ENCODE measurements around the gene GRPEL1.

Gene GRPEL1

GRCh38 chr4:7045553-7045952, 22.3 kb downstream of the GRPEL1 start:
- no peak for DNase-seq (ENCODE audit: low read depth in 3 of 3)

DNA sequence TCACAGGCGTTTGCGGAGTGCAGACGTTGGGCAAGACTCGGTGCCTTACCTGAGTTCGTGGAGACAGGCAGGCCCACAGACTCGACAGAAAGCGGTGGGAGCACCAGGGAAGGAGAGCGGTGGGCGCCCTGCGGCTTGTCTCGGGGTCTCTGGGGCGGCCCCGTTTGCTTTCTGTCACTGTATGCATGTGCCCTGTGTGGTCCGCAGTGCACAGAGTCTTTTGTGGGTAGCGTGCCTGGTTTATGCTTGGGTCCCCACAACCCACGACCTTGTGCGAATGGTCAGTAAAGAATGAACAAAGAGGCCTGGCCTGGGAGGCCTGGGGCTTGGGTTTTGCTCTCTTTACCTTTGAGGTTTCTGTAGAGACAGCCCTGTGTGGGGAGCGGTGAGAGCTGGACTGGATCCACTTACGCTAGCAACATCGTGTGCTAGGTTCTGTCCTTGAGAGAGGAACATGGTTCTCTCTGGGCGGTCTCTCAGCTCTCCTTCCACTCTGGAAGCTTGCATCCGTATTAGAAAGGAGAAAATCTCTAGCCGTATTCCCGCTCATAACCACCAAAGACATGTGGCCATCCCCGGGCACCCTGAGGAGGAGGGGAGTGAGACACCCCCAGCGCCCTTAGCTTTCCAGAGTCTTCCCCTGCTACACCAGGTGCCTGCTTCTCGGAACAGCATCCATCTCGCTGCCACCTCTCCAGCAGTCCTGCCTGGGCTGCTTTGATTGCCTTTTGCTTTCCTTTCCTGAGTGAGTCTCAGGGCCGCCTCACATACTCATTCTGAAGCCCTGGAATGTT, 23.5 kb downstream of the GRPEL1 start:
- DNase-seq (ENCODE audit: low read depth in 3 of 3): no peak

- DNase-seq (ENCODE audit: low read depth in 3 of 3): peak; percentile 22 to 38 (median 22)
Measured at GRCh38 chr4:7043284-7044136, 24.4 kb downstream of the GRPEL1 start, which contains the start of gene TADA2B. TSS of gene TADA2B (plus strand) at chr4:7043372. CDS start at chr4:7043580, 208 bp downstream.

GRCh38 chr4:7042503-7043283, 25.2 kb downstream of the GRPEL1 start:
- peak; percentile 87 to 89 (median 89) for DNase-seq (ENCODE audit: low read depth in 3 of 3)

DNA sequence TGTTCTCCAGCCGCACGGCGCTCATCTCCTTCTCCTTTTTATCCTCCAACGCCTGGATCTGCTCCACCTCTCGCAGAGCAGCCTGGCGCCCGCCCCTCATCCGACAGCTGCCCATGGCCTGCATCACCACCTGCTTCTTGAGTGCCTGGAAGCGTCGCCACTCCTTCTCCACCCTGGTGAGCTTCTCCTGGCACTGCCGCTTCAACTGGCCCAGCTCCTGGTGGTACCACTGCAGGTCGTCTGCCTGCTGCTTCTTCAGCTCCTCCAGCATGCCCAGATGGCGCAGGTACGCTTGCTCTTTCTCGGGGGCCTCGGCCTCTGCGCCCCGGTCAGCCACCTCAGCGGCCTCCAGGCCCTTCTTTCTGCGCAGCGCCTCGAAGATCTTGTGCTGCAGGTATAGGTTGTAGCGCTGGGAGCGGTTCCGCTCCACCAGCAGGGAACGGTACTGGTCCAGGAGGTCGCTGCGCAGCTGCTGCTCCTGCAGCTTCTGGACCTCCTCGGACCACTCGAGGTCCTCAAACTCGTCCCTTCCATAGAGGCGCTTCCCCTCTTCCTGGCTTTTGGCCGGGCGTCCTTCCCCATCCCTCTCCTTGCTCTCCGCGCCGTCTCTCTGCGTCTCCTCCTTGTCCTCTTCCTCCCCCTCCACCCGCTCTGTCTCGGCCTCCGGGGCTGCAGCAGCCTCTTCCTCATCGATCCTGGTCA, 25.9 kb downstream of the GRPEL1 start:
- no peak for DNase-seq (ENCODE audit: low read depth in 3 of 3)

DNA sequence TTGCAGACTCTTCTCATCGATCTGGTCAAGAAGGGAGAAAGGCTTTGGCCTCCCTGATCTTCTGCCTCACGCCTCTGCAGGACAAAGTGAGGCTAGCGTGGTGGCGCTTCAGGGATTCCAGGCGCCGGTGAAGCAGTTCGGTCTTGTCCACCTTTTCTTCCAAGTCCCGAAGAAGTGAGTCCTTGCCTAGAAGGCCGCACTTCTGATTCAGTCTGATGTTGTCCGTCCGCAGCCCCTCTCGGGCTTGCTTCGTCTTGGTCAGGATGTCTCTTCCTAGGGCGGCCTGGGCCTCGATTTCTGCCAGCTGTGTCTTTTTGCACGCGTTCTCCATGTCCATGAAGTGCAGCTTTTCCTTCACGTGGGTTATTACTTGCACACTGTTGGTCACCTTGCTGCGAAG, 26.6 kb downstream of the GRPEL1 start:
- no peak for DNase-seq (ENCODE audit: low read depth in 3 of 3)

DNA sequence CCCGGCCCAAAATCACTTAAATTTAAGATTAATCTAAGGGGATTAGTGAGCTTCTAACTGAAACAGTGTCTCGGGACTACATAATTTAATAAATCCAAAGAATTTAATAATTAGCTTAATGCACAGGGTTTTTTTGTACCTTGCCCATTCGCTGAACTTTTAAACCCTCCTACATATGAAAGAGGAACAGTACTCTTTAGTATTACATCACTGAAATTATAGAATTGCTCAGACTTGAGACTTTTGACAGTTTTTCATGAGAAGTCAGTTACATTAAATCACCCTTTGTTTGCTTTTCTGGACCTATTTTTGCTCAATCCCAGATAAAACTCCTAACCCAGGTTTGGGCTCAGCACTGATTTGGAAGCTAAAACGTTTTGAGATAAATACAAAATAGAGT, 27.1 kb downstream of the GRPEL1 start:
- no peak for DNase-seq (ENCODE audit: low read depth in 3 of 3)

DNA sequence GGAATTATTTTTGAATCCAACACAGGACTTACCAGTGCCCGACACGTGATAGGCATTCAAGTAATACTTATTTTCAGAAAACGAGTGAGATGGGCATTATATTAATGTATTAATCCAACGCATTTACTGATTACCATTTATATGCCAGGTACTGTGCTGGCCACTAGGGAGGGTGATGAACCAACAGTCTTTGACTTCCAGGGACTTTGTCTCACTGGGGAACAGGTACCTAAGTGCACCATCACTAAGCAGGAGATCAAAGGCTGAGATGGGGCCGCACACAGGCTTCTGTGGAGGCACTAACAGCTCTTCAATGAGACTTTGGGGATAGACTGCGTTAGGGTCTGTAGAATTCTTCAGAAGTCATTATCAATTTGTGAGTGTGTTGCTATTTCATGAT, 30.4 kb downstream of the GRPEL1 start:
- no peak for DNase-seq (ENCODE audit: low read depth in 3 of 3)

DNA sequence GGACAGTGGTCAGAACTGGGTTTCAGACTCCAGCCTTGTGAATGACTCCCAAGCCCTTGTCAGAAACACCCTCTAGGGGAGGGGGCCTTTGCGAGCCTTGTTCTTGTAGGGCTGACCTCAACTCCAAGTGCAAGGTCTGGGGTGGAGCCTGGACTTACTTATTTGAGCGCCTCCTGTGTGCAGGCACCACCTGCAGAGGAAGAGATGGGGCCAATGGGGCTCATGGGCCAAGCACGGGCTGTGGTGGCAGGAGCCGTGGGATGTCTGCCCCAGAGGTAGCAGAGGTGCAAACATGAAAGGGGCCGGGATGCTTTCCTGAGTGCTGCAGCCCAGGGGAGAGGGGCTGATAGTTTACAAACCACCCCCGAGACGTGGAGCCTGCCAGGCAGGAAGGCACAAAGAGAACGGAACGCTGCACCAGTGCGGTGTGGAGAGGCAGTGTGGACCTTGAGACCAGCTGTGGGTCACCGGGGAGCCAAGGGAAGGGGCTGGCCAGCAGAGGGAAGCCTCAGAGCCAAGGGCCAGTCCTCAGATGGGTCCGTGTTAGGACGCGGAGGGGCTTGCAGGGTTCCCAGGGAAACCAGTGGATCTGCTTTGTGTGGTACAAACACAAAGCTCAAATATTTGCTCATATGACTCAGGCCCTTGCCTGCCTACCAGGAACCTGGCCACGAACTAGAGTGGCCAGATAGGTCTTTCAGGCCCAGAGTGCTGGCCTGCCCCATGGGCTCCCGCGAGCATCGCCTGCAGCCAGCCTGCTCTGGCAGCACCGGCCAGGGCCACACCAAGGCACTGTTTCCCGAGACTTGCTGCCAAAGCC, 33.4 kb downstream of the GRPEL1 start:
- DNase-seq (ENCODE audit: low read depth in 3 of 3): no peak

GRCh38 chr4:7032596-7032995, 35.3 kb downstream of the GRPEL1 start:
- DNase-seq (ENCODE audit: low read depth in 3 of 3): no peak

GRCh38 chr4:7031558-7032449, 36.1 kb downstream of the GRPEL1 start:
- no peak for DNase-seq (ENCODE audit: low read depth in 3 of 3)

DNA sequence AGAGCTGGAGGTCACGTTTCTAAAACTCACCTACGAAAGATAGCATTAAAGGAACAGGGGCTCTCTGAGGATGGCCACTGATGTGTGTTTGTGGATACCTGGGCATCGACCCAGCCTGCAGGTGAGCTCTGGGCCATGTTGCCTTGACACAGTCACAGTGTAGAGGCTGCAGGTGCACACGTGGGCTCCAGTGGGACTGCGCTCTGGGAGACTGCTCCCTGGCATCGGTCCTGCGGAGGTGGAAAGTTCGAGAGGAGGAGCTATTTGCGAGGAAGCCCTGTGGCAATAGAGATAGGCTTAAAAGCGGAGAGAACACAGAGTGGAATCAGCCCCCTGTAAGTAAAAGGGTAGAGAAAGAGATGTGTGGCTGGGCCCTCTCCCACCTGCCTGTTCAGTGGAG, 37.0 kb downstream of the GRPEL1 start:
- DNase-seq (ENCODE audit: low read depth in 3 of 3): no peak

GRCh38 chr4:7029921-7030320, 37.9 kb downstream of the GRPEL1 start:
- DNase-seq (ENCODE audit: low read depth in 3 of 3): no peak

GRCh38 chr4:7029212-7029611, 38.7 kb downstream of the GRPEL1 start:
- DNase-seq (ENCODE audit: low read depth in 3 of 3): no peak

- no peak for DNase-seq (ENCODE audit: low read depth in 3 of 3)
Measured at GRCh38 chr4:7027913-7028312, 40.0 kb downstream of the GRPEL1 start.

DNA sequence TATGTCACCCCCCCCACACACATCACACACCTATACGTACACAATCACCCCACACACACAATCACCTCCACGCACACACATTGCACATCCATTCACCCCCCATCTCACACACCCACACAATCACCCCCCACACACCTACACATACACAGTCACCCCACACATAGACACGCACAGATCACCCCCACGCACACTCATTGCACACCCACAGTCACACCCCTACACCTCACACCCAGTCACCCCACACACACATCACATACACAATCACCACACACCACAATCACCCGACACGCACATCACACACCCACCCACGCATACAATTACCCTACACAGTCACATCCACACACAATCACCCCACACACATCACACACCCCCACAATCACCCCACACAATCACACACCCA, 40.6 kb downstream of the GRPEL1 start:
- DNase-seq (ENCODE audit: low read depth in 3 of 3): no peak

DNA sequence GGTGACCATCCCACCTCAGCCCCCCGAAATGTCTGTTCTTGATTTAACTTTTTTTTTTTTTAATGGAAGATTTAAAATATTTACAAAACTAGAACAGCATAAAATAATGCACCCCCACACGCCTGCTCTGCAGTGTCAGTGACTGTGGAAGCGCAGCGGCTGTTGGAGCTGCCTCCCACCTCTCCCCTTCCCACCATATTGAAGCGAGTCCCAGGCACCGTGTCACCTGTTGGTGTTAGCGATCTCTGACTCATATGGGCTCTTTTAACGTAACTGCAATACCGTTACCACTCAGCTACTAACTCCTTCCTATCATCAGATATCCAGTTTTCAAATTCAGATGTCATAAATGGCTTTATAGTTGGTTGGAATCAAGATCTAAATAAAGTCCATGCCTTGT, 41.8 kb downstream of the GRPEL1 start:
- DNase-seq (ENCODE audit: low read depth in 3 of 3): no peak

GRCh38 chr4:7025040-7025602, 42.7 kb downstream of the GRPEL1 start:
- DNase-seq (ENCODE audit: low read depth in 3 of 3): no peak

- DNase-seq (ENCODE audit: low read depth in 3 of 3): no peak
Measured at GRCh38 chr4:7024336-7024890, 43.5 kb downstream of the GRPEL1 start.
